GM18951 (cell line): ENCODE measurements around the gene CDC14A.
"Not testable (repeated sequence)": the region's sequence is repeated elsewhere in the genome, so short reads cannot be mapped to it uniquely, and the experiment has no call there.

Experiments used
- POLR2A ChIP-seq: IDR thresholded peaks from 4 replicates; pipeline ENCODE4 v1.6.1; 2011; ENCODE audit warnings: mild to moderate bottlenecking; ENCODE audit not compliant: insufficient read length, insufficient read depth; ENCODE audit errors: extremely low read depth
- in situ Hi-C: fragments of 300-500 bp; cut with MboI; formaldehyde crosslinking; loops from one replicate; pipeline ENCODE4 v1.12.0; 2022; ENCODE audit warnings: low sequenced_read_pairs, mixed read lengths, inconsistent platforms; ENCODE audit not compliant: unreplicated experiment

Gene CDC14A

GRCh38 chr1:100361511-100362089, 9.3 kb downstream of the CDC14A start:
- in situ Hi-C loops, result no loop called here
- no peak for TF ChIP-seq POLR2A

GRCh38 chr1:100362821-100363466, 10.6 kb downstream of the CDC14A start:
- in situ Hi-C loops, result no loop called here
- TF ChIP-seq POLR2A, result no peak

- no peak for TF ChIP-seq POLR2A
- in situ Hi-C loops, result no loop called here
These were observed 11.5 kb downstream of the CDC14A start for GRCh38 chr1:100363831-100364230.

GRCh38 chr1:100364697-100365096, 12.4 kb downstream of the CDC14A start:
- in situ Hi-C loops, result no loop called here

DNA sequence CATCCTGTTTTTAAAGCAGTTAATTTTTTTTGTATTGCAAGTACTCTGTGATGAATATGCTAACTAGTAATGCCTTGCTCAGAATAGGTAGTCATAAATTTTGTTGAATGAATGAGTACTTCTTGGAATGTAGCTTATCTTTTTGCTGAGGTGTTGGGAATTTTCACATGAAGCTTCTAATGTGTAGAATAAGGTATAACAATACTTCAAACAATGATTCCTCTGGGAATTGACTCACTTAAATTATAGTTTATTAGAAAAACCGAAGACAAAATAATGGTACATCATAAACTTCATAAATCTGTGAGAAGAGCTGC, 13.9 kb downstream of the CDC14A start:
- TF ChIP-seq POLR2A, result no peak
- in situ Hi-C loops, result no loop called here

More at GRCh38 chr1:100364697-100365096, 12.4 kb downstream of the CDC14A start:
- no peak for TF ChIP-seq POLR2A

GRCh38 chr1:100369339-100369738, 17.0 kb downstream of the CDC14A start:
- in situ Hi-C loops, result not testable (repeated sequence)

DNA sequence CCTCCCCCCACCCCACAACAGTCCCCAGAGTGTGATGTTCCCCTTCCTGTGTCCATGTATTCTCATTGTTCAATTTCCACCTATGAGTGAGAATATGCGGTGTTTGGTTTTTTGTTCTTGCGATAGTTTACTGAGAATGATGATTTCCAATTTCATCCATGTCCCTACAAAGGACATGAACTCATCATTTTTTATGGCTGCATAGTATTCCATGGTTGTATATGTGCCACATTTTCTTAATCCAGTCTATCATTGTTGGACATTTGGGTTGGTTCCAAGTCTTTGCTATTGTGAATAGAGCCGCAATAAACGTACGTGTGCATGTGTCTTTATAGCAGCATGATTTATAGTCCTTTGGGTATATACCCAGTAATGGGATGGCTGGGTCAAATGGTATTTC, 21.6 kb downstream of the CDC14A start:
- in situ Hi-C loops, result not testable (repeated sequence)

DNA sequence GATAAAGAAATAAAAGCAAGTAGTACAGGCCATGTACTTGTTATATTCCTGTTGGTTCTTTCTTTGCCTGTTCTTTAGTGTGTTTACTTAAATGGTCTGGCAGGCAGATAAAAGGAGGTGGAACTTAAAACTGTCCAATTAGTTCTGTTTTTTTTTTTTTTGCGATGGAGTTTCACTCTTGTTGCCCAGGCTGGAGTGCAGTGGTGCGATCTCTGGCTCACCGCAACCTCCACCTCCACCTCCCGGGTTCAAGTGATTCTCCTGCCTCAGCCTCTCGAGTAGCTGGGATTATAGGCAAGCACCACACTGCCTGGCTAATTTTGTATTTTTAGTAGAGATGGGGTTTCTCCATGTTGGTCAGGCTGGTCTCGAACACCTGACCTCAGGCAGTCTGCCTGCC, 24.6 kb downstream of the CDC14A start:
- in situ Hi-C loops, result not testable (repeated sequence)

DNA sequence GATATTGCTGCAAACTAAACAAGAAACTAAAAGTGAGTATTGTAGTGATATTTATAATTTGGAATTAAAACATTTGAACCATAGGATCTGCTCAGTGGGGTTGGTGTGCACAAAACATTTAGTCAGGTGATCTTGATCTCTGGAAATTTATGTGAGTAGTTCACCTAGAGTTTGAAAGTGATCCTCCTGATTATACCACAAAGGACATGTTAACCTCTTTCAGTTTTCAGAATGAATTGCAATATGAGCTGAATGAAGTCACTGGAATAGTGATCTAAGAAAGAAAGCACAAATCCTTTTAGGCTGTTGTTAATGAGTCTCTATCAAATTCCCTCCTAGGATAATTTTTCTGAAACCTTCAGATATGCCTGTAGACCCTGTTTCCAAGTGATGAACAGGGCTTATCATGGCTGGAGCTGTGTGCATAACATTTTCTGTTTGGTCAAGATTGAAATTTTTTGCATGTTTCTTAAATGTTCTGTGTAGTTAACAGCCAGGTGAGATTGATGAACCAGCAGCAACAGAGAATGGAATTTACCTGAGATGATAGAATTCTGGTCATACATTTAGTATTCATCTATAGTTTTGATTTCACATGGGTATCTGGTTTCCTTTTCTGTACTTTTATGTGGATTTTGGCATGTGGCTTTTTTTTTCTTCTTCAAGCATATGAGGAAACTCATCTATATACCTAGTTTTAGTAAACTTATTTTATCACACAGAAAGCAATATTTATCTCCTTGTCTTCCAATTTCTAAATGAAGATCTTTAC, 25.5 kb downstream of the CDC14A start:
- in situ Hi-C loops, result no loop called here
- no peak for TF ChIP-seq POLR2A

GRCh38 chr1:100378956-100379355, 26.6 kb downstream of the CDC14A start:
- in situ Hi-C loops, result no loop called here
- no peak for TF ChIP-seq POLR2A

DNA sequence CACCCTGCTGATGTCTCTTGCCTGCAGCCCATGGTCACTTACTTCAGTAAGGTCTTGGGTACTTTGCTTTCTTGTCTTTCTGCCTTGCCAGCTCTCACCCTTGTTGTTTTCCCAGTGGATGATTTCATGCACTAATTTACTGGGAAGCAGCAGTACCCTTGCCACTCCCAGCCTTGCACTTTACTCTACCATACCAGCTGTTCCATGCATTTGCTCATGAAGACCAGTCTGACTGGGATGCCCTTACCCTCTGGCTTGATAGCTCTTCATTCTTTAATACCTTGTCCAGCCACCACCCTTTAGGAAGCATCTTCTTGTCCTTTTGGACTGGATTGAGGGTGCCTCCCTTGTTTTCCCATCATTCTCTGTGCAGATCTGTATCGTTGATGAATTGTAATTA, 28.3 kb downstream of the CDC14A start:
- in situ Hi-C loops, result no loop called here
- no peak for TF ChIP-seq POLR2A

- in situ Hi-C loops, result no loop called here
- TF ChIP-seq POLR2A, result no peak
These were observed 30.4 kb downstream of the CDC14A start for GRCh38 chr1:100382657-100383056.

DNA sequence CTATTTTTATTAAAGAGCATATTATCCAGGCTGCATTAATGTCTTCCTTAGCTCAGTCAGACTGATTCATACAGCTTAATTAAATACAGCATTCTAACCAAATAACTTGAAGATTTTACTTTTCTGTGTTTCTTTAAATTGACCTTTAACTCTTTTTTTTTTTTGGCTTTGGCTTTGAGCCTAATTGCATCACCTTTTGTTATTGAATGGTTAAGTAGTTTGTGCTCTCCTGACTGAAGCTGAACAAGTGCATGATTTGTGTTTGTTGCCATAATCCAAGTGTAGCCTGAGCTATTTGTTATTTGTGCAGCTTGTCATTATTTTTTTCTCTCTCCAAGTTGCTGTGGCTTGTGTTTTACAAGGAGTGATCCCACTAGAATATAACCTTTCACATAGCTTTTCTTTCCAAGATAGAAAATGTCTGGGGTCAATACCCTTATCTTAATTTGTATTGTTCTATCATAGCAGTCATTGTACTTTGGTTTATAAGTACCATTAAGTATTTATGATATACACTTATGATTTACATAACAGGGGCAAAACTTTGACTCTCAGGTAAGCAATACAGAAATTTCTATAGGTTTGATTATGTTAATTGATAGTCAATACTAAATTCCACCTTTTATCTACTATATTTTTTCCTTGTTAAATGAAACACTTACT, 31.6 kb downstream of the CDC14A start:
- in situ Hi-C loops, result no loop called here
- TF ChIP-seq POLR2A, result no peak

DNA sequence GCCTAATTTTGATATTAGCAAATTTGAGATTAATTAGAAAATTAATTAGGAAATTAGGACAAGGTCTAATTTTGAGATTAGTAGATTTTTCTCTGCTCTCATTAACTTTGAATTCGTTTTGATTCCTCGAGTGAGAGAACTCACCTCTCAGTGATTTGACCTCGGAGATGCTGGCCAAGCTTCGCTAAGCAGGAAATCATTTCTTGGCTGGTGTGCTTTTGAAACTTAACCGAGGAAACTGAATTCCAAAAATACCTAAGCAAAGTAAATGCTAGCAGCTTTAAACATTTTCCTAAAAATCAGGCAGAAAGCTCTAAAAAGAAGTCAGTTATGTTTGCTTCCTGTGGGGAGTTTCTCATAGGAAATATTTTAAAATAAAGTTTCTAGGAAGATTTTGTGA, 34.9 kb downstream of the CDC14A start:
- in situ Hi-C loops, result no loop called here
- no peak for TF ChIP-seq POLR2A
